GM19468 (cell line): ENCODE data around the gene ANO6.
A peak's percentile ranks its signal among the peaks of the same experiment; 100 is the strongest.

Experiments used
- ATAC-seq: cut with Tn5 transposase; IDR thresholded peaks from one replicate; pipeline ENCODE4 v1.9.1; 2021; ENCODE audit warnings: mild to moderate bottlenecking, moderate library complexity, moderate number of reproducible peaks; ENCODE audit not compliant: unreplicated experiment; ENCODE audit errors: extremely low read depth

ANO6 gene

DNA sequence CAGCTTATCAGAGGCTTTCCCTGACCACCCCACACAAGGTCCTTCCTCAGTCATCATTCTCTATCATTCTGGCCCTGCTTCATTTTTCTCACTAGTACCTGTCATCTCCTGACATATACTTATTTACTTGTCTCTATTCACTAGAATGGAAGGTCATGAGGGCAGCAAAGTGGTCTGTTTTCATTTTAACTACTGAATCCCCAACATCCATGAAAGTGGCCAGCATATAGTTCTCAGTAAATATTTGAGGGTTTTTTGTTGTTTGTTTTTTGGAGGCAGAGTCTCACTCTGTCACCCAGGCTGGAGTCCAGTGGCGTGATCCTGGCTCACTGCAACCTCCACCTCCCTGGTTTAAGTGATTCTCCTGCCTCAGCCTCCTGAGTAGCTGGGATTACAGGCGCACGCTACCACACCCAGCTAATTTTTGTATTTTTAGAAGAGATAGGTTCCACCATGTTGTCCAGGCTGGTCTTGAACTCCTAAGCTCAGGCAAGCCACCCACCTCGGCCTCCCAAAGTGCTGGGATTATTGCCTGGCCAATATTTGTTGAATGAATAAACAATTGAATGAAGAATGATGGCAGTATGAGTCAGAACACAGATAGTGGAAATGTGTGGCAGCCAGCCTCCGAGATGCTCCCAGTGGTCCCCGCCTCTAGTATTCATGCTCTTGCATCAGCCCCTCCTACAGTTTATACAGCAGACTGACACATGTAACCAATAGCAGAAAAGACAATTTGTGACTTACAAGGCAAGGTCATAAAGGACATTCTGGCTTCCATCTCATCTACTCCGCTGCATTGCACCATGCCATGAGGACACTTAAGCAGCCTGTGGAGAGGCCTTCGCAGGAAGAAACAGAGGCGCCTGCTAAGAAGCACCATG, 7.0 kb upstream of the ANO6 start:
- no peak for ATAC-seq

DNA sequence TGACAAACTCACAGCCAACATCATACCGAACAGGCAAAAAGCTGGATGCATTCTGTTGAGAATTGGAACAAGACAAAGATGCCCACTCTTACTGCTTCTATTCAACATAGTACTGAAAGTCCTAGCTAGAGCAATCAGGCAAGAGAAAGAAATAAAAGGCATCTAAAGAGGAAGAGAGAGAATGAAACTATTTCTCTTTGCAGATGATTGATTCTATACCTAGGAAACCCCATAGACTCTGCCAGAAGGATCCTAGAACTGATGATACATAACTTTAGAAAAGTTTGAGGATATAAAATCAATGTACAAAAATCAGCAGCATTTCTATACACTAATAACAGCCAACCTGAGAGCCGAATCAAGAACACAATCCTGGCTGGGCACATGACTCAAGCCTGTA, 6.1 kb upstream of the ANO6 start:
- ATAC-seq, result no peak

DNA sequence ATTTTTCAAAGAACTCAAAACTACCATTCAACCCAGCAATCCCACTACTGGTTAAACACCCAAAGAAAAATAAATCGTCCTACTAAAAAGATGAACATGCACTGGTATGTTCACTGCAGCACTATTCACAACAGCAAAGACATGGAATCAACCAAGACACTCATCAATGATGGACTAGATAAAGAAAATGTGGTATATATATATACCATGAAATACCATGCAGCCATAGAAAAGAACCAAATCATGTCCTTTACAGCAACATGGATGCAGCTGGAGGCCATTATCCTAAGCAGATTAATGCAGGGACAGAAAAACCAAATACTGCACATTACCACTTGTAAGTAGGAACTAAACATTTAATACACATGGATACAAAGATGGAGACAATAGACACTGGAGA, 3.8 kb upstream of the ANO6 start:
- no peak for ATAC-seq

DNA sequence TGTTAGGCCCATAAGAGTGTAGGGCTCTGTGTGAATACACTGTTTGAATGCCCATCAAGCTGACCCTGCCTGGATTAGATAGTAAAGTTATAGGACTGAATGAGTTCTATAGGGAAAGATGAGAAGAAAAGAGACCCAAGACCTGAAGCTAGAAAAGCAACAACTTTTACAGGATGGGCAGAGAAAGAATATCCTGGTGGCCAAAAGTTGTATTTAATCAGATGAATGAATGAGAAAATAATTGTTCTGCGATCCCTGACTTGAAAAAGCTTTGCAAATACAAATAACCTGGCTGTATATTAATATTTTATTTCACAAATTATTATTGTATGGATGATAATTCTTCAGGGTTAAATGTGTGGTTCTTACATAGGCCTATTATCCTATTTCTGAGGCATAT, 2.8 kb upstream of the ANO6 start:
- no peak for ATAC-seq

DNA sequence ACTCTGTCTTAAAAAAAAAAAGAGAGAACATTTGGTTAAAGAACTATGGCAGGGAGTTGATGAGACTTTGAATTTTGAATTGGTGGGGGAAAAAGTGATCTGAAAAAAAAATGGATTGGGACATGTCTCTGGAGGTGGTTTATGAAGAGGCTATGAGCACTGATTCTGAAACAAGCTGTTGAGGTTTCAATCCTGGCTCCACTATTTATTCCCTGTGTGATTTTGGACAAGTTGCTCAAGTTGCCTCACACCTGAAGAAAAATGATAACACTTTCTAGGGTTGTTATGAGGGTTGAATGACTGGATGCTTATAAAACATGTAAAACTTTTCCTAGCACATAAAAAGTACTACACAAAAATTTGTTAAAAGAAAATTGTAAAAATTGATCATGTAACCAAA, 1.8 kb upstream of the ANO6 start:
- ATAC-seq, result no peak

DNA sequence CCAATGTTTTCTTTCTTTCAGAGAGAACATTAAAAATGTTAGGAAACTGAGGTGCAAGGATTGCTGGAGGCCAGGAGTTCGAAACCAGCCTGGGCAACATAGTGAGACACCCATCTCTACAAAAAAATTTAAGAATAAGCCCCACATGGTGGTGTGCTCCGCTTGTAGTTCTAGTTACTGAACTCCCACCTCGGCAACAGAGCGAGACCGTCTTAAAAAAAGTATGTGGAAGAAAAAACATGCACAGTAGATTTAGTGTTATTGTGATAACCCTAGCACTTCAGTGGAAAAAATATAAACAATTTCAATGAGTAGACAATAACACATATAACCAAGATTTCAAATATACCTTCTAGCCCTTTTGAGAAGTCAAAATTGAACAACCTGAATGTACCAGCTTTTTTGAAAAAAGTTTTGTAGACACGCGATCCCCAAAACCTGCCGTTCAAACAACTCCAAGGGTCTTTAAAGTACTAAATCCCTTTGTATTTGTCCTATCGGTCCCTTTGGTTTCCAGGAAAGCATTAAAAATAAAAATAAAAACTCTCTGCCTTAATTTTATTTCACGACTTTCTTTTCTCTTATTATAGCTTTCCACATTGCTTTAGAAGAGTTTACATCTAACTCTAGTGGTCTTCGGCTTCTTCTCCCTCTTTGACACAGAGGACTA, 1.0 kb upstream of the ANO6 start:
- no peak for ATAC-seq

DNA sequence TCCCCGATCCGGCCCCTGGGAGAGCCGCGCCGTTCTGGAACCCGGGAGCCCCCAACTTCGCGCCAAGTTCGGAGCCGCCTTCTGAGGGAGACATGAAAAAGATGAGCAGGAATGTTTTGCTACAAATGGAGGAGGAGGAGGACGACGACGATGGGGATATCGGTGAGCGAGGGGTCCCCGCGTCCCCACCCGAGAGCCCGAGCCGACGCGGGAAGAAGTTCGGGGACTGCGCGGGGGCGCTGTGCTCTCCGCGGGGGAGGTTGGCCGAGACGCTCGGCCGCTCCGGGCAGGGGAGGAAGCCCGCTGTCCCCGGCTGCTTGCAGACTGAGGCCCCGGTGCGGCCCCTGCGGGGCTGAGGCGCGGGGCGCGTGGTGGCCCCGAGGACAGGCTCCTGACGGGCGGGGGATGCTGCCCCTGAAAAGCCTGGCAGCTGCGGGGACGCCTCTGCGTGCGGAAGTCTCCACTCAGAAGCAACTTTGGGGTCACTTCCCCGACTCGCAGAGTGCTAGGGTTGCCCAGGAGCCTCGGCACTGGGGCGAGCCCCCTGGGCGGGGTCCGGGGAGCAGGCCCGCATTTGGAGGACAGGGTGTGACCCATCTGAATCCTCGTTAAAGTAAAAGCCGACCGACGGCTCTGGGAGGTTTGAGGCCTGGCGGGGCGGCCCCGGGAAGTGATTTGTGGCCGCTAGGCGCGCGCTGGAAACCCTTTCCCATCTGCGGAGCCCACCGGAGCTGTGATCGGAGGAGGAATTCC, 511 bp downstream of the ANO6 start:
- no peak for ATAC-seq

DNA sequence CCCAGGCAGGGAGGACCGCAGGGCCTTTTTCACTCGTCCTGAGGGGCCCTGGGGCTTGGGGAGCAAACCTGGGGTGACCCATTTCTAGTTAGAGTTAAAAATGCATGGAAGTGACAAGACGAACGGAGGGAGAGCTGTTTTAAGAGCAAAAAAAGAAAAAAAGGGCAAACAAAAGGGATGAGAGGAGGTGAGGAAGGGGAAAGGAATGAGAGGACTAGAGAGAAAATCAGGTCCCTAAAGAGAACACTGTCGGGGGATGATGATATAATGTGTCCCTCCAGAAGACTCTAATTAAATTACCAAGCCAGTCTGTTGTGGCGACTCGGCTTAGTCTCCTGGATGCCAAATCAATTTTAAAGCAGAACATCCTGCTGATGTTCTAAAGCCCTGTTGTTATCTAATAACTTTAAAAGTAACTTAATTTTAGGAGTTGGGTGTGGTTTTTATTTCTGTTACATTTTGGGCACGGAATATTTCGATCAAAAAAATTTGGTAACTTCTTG, 1.1 kb downstream of the ANO6 start:
- no peak for ATAC-seq

DNA sequence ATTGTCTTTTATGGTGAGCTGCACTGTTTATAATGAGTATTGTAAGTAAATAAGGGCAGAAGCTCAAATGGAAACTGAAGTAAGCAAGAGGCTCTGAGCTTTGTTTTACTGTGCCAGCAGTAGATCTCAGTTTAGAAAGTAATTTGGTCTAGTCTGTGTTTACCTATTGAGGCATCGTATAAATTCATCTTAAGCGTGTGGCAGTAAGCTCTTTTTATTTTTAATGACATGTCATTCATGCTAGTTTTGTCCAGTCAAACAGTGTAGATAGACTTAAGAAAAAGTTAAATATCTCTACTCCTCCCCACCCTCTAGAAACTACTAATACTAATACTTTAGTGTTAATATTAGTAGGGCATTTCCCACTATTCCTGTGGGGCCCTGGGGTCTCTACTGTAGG, 2.0 kb downstream of the ANO6 start:
- ATAC-seq, result no peak

DNA sequence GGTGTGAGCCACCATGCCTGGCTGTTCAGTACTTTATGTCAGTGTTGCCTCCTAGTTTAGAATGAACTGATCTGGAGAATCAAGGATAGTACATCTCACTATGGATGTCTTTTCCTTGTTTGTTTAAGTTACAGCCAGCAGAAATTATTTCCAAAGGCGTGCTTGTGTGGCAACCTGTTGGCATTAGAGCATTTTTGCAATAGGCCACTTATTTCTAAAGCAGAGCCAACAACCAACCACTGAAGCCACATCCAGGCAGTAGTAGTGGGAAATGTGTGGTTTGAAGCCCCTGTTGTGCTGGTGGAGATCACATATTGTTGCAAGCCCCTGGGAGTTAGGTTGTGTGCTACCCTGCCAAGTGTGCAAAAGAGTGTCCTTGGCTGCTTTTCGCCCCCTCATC, 3.7 kb downstream of the ANO6 start:
- ATAC-seq, result no peak

DNA sequence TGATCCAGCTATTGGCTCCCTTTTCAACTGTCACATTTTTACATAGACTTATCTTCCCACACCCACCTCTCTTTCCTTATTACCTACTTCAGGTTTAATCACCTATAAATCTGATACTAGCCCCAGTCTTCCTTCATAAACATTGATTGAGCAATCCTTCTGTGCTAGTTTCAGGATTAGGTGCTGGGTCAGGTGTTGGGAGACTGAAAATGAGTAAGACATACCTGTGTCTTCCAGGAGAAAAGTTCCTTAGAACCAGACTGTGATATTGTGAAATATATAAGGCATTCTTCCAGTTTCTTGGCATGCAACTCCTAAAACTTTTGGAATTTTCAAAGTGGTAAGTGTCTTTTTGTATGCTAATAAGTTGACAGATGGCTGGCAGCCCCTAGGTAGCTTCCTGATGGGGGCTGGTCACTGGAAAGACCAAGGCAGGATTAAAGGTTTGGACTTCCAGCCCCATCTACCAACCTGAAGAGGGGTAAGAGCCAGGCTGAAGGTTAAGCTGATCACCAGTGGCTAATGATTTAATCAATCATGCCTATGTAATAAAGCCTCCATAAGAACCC, 4.6 kb downstream of the ANO6 start:
- ATAC-seq, result no peak

DNA sequence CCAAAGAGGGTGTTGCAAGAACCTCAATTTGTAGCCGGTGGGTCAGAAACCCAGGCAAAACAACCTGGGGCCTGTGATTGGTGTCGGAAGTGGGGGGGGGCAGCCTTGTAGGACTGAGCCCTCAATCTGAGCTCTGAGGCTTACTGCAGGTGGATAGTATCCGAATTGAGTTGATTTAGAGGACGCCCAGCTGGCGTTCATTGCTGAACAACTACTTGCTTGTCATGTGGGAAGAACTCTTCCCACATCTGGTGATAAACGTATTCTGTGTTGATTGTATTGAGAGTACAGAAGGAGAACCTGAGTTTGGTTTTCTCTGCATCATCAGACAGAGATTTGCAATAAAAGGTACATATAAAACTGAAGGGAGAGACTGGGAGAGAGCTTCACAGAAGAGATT, 5.1 kb downstream of the ANO6 start:
- no peak for ATAC-seq

DNA sequence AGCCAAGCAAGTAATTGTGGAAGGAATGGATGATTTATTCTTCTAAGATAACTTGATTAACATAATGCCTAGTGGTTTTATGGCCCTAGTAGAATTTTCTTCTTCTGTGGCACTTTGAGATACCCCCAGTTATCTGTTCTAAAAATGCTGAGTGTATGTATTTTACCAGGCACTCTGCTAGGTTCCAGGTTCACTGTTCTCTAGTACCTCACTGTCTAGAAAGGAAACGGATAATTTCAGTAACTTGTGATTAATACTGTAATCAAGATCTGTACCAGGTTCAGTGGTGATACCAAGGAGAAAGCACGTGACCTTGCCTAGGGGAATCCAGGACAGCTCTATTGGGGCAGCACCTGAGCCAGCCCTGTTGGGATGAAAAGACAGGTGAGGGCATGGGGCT, 8.0 kb downstream of the ANO6 start:
- ATAC-seq, result no peak

DNA sequence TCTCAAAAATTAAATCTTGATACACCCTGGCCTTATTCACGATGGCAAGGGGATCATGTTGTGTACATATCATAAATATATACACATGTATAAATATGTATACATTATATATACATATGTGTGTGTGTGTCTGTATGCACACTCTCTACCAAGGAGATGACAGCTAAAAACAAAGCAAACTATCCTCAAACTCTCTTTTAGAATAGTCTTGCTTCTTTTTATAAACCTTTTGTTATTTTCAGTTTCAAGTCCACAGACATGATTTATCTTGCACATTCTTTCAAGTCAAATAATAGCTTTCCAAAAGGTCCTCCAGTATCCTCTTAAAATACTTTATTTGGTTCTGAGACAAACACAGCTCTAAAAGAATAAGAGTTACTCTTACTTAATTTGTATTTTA, 8.4 kb downstream of the ANO6 start:
- no peak for ATAC-seq

DNA sequence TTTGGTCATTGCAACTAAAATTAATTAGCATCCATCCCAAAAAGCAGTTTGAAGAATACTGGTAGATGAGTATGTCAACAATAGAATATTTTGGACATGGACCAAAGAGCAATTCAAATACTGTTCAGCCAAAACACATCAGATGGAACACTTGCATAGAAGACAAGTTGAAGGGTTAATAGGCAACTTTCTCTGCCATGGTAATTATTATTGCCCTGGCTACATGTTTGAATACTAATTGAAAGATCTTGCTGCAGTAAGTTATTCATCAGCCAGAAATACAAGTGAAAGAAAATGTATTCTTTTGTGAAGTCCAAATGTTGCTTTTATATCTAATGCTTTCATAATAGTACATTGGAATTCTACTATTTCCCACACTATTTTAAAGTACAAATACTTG, 10.1 kb downstream of the ANO6 start:
- ATAC-seq, result no peak

DNA sequence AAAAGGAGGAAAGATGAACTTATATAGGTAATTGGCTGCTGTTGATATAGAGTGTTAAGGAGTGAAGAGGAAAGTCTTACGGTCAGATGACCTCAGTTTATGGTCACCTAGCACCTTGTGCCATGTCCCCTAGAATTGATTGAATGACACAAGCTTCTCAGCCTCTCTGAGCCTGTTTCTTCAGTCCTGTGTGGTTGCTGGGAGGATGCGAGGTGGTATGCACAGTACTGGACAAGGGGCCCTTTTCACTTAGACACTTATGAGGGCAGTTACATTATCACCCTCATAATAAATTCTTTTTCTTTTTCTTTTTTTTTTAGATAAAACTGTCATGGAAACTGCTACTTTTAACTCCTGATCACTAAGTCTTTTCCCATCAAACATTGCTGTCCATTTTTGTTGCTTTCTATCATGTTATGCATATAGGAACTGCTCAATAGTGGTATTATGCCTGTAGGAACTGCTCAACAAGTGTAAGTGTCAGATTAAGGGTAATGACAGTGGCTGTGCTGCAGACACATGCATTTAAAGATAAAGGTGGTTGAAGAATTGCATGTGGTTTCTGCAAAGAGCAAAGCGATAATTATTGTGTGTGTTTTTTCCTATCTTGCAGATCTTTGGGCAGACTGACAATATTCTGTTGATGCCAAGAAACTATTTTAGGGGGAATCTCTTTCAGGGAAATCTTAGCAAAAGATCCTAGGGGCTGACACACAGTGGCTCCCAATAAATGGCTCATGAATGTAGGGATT, 11.6 kb downstream of the ANO6 start:
- ATAC-seq, result no peak

DNA sequence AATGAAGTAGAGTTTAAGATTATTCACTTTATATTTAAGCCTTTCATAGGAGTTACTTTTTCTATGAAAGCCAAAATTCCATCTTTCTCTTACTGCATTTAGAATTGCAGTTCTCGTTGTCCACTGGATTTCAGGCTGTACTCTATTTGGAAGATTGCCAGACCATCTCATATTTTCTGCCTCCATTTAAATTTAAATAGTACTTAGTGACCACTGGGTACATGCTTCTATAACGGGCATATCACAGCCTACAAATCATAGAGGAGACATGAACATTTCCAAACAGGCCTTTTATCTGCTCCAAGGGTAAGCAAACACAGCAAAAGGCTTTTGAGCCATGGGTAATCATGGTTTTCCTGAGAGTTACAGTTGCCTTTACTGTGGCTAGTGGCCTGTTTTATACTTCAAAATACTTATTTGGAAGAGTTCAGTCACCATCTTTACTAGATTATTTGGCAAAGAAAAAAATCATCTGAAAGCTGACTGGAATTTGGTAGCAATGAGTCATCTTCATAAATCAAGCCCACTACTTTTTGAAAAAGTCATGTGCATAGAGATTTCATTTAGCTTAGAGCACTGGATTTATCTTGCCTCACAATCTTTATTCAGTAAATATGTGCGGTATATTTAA, 15.7 kb downstream of the ANO6 start:
- no peak for ATAC-seq

DNA sequence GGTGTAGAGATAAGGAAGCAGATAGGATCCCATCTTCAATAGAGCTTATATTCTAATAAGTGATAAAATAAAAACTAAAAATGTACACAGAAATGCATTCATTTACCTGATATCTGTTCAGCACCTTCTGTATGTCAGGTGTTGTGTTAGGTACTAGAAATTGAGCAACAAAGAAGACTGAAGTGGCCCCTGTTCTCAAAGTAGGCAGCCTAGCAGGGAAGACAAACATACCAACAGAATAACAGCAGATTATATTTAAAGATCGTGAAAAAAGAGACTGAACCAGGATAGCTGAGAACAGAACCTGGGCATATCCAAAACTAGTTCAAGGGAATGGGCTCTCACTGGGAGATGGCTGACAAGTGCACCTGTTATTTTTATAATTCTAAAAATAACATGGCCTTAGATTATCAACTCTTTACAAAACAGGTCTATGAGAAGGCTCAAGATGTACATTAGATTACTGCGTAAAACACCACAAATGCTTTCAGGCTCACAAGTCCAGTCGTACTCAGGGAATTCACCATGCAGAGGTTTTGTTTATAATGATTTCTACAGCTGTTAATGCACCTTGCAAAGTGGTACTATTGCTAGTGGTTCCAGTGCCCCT, 16.4 kb downstream of the ANO6 start:
- no peak for ATAC-seq

DNA sequence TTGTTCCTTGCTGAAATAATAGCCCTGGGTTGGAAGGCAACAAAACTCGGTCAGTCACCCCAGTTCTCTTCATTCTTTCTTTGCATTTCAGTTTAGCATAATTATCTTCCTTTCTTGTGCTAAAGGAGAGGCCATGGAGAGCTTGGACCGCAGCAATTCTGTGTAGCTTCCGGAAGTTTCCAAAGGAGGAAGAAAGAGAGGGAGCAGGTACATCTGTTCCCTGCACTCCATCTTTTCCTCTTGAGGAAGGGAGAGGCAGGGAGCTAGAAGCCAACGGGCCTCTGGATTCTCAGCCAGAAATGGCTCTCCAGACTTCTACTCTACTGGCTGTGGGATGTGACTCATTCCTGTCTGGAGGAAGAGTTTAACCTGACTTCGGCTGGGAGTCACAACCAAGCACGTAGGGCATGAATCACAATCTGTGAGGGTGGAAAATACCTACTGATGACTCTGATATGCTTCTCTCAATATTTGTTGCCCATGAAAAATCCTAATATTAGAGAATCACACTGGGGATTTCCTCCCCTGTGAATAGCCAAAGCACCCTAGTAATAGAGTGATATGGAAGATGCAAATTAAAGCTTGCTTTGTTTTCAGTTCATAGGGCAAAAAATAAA, 17.0 kb downstream of the ANO6 start:
- peak; percentile 18 for ATAC-seq
